GM18867 (cell line): ENCODE measurements around the gene ITPR1.

Experiments used
- ATAC-seq: cut with Tn5 transposase; IDR thresholded peaks from one replicate; pipeline ENCODE4 v1.9.1; 2021; ENCODE audit warnings: mild to moderate bottlenecking, moderate library complexity; ENCODE audit not compliant: unreplicated experiment

The ITPR1 gene

DNA sequence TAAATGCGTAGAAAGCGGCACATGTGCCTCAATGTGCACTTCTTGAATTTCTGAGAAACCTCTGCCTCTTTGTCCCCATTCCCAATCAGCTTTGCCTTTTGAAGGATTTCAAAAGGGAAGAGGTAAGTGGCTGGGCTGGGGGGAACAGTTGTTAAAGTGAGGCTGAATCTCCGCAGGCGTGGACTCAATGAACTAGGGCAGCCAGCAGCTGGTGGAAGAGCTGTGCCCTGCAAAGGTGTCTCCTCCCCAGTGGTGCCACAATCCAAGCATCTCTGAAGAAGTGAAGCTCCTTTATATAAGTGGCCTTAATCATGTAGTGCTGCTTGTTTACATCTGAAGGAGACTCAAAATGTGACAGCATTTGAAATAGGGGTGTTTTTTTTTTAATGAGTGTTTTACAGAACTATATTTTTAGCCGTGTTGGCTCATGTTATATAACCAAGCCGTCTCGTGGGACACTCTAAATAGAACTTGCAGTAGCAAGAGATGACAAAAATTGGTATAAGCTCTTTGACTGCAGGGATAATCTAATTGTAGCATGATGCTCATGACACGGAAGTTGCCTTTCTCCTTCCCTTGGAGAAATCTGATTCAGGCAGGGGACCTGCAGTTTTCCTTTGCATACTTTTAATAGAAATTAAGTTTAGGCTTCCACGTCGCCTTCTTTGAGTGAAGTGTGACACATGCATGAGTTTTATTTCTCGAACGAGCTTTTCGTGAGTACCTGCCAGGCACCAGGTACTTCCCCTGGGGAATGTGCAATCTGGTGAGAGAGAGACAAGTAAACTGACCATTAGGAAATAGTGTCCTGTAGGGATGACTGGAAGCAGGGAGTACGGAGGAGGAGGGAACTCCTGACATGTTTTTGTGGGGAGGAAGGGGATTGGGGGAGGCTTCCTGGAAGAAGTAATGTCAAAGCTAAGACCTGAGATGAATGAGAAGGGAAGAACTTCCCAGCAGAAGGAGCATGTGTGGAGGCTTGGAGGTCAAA lies 306.4 kb downstream of the ITPR1 start:
- ATAC-seq = no peak

DNA sequence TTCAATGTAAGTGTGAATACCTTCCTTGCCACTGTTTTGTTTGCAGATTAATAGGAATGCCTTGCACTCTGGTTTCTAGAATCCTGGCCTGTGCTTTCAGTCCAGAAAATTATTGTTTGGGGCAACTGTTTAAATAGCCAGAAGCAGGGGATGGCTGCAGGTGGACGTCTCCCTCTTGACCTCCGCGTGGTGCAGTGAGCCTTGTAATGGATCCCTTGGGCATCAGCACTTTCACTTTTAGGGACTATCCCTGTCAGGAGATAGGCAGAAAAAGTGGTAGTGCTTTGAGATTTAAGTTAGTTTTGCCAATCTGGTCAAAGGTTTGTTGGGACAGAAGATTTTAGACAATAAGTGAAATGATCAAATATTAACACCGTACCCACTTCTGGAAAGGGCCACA lies 307.4 kb downstream of the ITPR1 start:
- ATAC-seq = no peak

DNA sequence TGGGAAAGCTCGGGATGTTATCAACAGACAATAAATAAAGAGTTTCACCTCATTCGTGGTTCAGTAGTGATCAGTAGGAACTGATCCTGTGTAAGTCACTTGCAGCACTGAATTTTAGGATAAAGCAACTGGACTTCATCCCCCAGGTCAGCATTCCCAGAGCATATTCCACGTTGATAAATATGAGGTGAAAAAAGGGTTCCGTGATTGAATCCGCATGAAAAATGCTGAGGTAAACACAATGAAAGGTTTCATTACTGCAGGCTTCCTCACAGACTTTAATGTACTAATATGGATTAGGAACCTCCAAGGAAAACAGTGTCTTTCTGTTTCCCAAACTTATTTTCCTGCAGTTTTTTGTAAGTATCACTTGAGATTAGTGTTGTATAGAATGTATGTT lies 308.7 kb downstream of the ITPR1 start:
- ATAC-seq = no peak

DNA sequence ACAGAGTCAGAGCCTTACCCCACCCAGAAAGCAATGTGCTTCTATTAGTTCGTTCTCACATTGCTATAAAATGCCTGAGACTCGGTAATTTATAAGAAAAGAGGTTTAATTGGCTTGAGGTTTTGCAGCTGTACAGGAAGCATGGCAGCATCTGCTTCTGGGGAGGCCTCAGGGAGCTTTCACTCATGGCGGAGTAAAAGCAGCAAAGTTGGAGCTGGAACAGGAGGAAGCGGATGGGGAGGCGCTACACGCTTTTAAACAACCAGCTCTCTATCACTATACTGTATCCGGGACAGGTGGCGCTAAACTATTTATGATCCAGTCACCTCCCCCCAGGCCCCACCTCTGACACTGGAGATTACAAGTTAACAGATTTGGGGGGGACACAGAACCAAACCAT lies 309.8 kb downstream of the ITPR1 start:
- no peak for ATAC-seq

DNA sequence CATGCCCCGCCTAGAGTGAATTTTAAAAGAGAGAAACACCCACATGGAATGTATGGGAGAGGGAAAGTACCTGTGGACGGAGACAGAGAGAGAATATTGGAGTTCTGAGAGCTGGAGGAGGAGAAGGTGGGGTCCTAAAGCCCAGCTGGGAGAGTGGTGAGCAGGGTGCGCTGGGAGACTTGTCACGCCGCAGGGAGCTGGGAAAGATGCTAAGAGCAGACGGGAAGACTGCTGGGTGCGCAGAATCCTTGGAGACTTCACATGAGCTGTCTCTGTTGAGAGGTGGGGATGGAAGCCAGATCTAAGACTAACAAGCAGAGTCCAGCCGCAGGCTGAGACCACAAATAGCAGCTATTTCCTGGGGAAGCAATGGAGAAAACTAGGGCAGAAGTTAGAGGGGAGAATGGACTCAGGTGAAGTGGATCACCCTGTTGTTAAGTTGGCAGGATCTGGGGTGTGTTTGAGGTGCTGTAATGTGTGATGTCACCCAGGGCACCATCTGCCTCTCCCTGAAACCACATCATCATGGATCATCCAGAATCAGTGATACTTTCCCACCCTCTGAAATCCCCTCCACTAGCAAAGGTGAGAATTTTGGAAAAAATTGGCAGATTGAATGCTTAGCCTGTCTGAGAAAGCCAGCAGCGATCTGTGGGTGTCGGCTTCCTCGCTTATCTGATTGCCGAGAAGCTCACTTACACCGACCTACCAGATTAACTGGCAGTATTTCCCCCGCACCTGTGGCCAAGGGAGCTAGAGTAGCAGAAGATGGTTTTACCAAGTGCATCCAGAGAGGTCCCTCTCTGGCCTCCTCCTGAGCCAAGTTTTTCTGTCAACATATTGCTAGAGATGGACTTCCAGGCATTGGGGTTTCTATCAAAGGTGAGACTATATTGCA lies 311.3 kb downstream of the ITPR1 start:
- no peak for ATAC-seq

DNA sequence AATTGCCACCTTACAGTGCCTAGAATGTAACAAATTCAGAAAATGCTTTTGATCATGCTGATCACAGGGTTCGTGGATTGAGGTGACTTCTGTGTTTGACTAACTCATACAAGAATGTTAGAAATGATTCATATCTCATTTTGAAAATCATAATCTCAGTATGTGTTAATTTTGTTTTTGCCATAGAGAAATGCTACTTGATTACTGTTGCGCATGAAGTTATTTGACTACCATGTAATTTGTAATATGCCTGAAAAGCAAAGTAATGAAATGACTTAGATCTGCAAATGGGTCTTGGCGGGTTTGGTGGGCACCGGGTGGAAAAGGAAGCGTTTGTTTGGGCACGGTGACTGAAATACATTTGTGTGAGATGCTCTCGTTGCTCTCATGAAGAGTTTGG lies 312.5 kb downstream of the ITPR1 start:
- no peak for ATAC-seq

DNA sequence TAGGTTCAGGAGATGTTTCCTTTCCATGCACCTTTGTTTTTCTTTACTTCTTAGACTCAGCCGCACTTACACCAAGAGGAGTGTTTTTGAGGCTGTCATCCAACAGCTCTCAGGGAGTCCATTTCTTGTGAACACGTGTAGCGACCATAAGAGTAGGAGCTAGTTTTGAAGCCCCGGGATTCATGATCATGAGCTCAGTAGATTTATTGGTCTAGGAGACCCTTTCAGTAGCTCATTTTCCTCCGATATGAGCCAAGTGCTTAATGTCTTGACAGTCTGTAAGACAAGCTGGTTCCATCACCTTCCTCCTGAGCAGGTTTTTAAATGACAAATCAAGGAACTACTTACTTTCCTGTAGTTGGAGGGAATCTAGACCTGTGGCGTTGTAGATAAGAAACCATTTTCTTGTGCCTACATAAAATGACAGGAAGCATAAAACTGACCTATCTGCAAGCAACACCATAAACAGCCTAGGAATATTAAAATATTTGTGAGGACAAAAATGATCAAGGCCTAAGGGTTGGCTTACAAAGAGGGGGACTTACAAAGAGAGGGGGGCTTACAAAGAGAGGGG lies 313.5 kb downstream of the ITPR1 start:
- no peak for ATAC-seq

DNA sequence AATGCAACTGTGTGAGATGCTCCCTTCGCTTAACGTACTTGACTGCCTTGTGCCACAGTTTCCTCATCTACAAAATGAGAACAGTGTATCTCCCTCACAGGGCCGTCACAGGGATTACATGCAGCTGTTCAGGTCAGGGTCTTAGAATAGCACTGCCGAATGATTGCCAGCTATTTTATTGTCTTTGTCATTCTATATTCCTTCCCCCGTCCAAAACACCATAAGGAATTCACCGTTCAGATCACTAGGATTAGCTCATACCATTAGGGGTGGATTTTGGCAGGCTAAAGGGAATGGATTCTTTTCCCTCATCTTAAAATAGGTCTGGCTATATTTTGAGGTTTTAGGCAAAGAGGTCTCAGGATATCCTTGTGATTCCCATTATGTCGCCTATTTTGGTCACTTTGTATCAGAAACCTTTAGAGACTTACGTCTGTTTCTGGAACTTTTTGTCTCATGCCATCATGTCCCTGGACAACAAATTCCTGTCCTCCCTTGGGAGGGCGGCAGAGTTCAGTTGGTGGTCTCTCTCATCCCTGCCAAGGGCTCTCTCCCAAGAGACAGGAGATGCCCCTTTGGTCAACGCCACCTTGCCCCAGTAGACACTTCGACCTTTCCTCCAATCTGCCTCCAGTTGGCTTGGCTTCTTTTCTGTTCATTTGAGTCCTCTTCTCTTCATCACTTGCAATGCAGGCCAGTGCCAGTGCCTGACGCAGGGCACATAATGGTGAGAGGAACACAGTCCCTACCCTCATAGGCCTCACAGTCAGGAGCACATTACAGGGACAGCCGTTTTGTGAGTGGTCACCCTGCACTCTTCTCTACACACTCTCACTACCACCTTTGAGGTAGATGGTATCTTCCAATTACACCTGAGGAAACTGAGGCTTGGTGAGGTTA lies 314.5 kb downstream of the ITPR1 start:
- ATAC-seq = no peak

DNA sequence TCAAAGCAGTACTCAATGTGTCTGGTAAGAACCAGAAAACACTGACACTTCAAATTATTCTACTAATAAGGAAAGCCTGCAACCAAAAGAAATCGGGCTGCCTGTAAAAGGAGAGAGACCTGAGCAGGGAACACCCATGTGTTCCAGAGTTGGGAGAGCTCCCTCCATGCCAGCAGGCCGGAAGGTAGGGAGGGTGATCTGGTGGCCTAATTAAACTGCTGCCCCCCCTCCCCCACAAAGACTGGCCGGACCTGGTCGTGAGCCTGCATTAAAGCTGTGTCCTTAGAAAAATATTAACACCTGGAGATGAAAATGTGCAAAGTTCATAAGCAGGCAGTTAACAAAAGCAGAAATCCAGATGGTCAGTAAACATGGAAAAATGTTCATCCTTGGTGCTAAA lies 315.5 kb downstream of the ITPR1 start:
- ATAC-seq = no peak

DNA sequence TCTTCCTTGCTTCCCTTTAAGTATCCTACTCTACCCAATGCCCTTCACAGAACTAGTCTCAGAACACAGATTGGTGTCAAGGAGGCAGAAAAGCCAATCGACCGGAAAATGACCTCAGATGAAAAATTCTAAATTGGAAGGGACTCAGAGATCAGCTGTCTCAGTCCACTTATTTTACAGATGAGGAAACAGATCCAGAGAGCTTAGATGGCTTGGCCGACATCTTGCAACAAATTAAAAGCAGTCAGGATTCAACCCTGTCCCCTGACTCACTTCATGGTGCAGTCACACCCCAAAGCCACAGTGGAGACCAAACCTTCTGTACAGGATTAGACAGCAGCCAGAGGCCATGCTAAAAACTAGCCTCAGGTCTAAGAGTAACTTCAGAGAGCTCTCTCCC lies 316.8 kb downstream of the ITPR1 start:
- ATAC-seq = no peak

DNA sequence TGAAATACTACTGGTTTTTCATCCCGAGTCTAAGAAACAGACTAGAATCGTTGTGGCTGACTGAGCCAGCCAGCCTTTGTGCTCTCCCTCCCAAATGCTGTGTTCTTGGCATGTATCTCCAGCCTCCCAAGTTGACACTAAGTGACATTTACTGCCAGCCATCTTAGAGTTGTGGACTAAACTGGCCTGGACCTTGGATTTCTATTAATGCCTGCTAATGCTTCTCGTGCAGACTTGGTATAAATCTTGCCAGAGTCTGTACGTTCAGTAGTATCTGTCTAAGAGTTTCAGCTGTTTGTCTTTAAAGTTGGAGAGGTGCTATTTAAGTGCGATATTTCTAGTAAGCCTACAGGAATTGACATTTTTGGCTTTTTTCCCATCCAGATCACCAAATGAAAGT lies 319.4 kb downstream of the ITPR1 start:
- ATAC-seq = no peak

DNA sequence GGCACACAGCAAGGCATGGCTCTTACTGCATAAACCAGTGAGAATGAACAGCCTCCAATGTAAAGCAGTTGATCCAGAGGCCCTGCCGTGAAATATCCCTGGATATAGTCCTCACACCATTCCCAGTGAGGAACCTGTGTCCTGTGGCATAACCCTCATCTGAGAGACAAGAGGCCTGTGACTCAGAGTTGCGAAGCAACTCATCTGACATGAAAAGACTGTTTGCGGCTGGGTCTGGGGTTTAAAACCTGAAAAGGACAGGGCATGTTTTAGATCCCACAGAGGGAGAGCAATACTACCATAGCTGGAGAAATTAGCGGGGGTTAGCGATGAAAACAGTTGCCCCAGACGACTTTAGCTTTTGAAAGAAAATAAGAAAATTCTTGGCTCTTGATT lies 320.8 kb downstream of the ITPR1 start:
- no peak for ATAC-seq

DNA sequence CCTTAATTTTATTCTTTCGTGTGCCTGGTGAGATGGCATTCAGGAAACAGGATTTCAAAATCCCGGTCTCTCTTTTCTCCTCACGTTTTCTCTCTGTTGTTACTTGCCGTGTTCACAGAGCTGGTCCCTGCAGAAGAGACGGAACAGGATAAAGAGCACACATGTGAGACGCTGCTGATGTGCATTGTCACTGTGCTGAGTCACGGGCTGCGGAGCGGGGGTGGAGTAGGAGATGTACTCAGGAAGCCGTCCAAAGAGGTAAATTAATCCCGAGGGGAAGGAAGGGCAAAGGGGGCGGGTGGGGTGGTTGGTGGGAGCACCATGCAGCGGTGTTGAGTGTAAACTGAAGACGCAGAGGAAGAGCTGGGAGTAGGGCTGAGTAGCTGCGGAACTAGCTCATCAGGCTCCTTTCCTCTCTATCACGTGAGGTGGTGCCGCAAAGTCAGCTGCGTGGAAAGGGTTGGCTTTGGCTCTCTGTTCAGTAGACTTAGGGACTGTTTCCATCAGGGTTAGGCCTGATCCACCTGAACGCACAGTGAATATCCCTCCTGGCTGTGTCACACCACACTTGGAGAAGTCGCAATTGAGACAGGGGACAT lies 321.3 kb downstream of the ITPR1 start:
- ATAC-seq = no peak

DNA sequence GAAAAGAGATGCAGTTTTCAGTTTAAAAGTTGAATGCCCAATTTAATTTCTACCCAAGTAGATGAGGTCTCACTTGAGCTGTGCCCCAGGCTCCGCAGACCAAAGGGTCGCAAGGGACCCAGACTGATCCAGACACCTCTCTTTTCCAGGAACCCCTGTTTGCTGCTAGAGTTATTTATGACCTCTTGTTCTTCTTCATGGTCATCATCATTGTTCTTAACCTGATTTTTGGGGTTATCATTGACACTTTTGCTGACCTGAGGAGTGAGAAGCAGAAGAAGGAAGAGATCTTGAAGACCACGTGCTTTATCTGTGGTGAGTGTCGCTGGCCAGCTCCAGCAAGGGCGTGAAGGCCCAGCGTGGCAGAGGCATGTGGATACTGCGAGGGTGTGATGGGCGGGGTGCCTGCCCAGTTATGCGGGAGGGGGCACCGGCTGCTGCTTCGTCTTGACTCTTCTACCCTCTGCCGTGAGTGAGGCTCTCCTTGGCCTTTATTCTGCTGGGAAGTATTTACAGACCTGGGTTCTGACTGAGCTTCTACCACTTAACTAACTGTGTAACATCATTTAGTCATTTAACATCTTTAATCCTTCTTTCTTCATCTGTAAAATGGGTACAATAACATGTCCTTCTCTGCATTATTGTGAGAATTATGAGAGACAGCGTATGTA lies 321.9 kb downstream of the ITPR1 start:
- no peak for ATAC-seq

DNA sequence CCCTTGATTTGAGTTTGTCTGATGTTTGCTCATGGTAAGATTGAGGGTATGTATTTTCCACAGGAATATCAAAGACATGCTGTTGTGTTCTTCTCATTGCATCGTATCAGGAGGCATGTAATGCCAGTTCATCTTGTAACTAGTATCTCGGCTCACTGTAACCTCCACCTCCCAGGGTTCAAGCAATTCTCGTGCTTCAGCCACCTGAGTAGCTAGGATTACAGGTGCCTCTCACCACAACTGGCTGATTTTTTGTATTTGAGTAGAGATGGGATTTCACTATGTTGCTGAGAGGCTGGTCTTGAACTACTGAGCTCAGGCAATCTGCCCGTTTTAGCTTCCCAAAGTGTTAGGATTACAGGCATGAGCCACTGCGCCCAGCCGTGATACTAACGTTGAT lies 323.2 kb downstream of the ITPR1 start:
- no peak for ATAC-seq

DNA sequence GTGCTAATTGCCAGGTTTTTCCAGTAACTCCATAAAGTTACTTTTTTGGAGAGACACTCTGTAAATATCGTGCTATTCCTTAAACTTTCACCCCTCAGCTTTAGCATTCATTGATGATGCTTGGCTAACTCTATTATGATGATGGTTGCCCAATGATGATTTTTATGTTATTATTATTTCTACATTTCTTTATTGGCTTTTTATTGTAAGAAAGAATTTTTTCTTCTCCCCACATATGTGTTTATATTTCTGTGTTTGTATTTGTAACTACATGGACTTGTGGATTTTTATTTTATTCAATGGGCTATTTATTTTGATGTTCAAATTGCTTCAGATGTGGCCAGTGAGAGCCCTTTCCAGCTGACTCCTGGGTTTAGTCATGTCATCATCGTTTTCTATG lies 323.6 kb downstream of the ITPR1 start:
- no peak for ATAC-seq

DNA sequence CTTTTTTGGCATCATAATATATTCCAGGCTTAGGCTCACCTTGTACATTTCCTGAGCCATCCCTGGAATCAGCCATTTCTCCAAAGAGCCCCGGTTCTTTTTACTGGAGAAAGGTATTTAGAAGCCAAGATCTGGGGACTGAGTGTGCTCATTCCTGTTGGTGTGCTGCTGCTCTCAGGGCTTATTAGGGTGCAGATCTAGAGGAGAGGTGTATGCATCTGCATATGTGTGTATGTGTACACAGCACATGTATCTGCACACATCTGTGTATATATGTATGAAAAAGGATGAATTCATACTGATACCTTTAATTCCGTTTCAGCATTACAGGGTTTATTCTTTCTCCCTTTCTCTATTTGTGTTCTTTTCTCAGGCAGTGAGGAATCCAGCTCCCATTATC lies 324.0 kb downstream of the ITPR1 start:
- ATAC-seq = no peak

DNA sequence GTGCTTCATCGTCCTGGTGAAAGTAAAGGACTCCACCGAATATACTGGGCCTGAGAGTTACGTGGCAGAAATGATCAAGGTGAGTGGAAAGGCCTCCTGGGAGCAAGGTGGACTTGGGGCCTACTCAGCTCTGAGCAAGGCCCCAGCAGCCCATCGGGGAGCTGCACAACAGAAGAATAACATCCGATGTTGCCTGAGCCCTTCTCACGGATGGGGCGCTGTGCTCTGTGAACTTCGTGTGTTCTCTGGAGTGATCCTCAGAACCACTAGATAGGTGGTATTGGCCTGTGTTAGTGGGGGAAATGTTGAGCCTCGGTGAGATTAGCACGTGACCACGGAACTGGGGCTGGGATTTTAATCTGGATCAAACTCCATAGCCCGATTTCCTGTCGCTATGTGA lies 325.0 kb downstream of the ITPR1 start:
- ATAC-seq = no peak

DNA sequence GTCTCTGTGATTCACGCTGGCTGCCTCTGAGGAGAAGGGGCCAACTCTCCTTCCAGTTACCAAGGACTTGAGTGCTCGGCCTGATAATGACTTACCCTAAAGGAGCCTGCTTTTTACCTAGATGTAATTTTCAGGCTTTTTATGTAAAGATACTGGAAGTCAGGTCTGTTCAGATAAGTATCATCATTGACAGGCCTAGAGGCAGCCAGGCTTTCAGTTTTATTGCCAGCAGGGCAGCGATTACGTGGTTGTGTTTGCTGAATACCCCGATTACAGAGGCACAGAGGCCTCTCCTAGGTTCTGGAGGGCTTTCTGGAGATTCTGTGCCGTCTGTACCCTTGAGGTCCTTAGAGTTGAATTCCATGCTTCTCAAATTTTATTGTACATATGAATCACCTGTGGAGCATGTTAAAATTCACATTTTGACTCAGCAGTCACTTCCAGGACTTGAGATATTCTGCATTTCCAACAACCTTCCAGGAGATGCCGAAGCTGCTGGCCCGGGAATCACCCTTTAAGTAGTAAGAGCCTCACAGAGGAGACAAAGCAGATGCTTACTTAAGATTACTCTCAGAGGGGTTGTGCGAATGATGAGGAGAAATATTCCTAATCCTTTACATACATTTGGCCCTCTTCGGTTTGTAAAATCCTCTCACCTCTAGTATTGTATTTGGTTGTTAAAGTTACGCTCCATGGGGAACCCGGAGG lies 326.0 kb downstream of the ITPR1 start:
- ATAC-seq = no peak
